ENCODE results near the gene DONSON. TPM values are rescaled to one million over a fixed set of nuclear protein-coding genes. Genes with fewer than 3 reads are reported as not detected.

The DONSON gene
- total RNA-seq, 4 donors from 2014 or later: 6.1 to 13.2 (median 11.9) TPM

GRCh38 chr21:33552093-33552998, 36.1 kb downstream of the DONSON start:
- TF ChIP-seq POLR2A (IDR thresholded peaks at IDR 0.05): no peak
- no peak for TF ChIP-seq CTCF (IDR thresholded peaks at IDR 0.05)
- intact Hi-C loops (cut with DNase I): no loop called here
- Histone ChIP-seq H3K27ac (no peak overlapping the region), H3K9me3 (no peaks in the 10 kb centered on the region), H3K4me1 (peaks cover 0 to 33% (median 8%) of the 10 kb centered on the region in 3 donors), H3K27me3 (no peaks in the 10 kb centered on the region), H3K36me3 (peaks cover 30 to 100% (median 55%) of the 10 kb centered on the region in 3 donors), H3K4me3 (no peak overlapping the region)
- 96 to 98% methylated on average over 16 to 24 of the region's 24 CpGs for WGBS, 2 donors
- DNase-seq: no peak

GRCh38 chr21:33551664-33552063, 36.8 kb downstream of the DONSON start:
- 100% methylated on average over 1 of the region's 2 CpGs; no CpG with 5 or more reads in 1 of the 2 donors for WGBS, 2 donors
- intact Hi-C loops (cut with DNase I): no loop called here
- Histone ChIP-seq H3K9me3 (no peaks in the 10 kb centered on the region), H3K4me3 (no peak overlapping the region), H3K27me3 (no peaks in the 10 kb centered on the region), H3K27ac (no peak overlapping the region), H3K36me3 (peaks cover 30 to 100% (median 59%) of the 10 kb centered on the region in 3 donors), H3K4me1 (peaks cover 0 to 37% (median 8%) of the 10 kb centered on the region in 3 donors)
- TF ChIP-seq POLR2A (IDR thresholded peaks at IDR 0.05) (no peak), CTCF (IDR thresholded peaks at IDR 0.05) (no peak)
- no peak for DNase-seq

GRCh38 chr21:33550772-33551660, 37.5 kb downstream of the DONSON start:
- peaks cover 0 to 37% (median 8%) of the 10 kb centered on the region in 3 donors for H3K4me1 ChIP-seq
- no peaks in the 10 kb centered on the region for H3K9me3 ChIP-seq
- WGBS, 2 donors: 91 to 100% methylated on average over 11 to 14 of the region's 23 CpGs
- peaks cover 30 to 99% (median 62%) of the 10 kb centered on the region in 3 donors for H3K36me3 ChIP-seq
- TF ChIP-seq CTCF (IDR thresholded peaks at IDR 0.05) (no peak), POLR2A (IDR thresholded peaks at IDR 0.05) (no peak)
- H3K27ac ChIP-seq: no peak overlapping the region
- no peak for DNase-seq
- H3K4me3 ChIP-seq: no peak overlapping the region
- intact Hi-C loops (cut with DNase I): no loop called here
- no peaks in the 10 kb centered on the region for H3K27me3 ChIP-seq

GRCh38 chr21:33549848-33550771, 38.4 kb downstream of the DONSON start:
- H3K4me1 ChIP-seq: peaks cover 0 to 37% (median 3%) of the 10 kb centered on the region in 3 donors
- H3K27me3 ChIP-seq: no peaks in the 10 kb centered on the region
- no peak overlapping the region for H3K27ac ChIP-seq
- no peak for DNase-seq
- peaks cover 30 to 90% (median 60%) of the 10 kb centered on the region in 3 donors for H3K36me3 ChIP-seq
- 95 to 100% methylated on average over 8 to 13 of the region's 19 CpGs for WGBS, 2 donors
- TF ChIP-seq CTCF (IDR thresholded peaks at IDR 0.05) (no peak), POLR2A (IDR thresholded peaks at IDR 0.05) (no peak)
- no peak overlapping the region for H3K4me3 ChIP-seq
- no peaks in the 10 kb centered on the region for H3K9me3 ChIP-seq
- intact Hi-C loops (cut with DNase I): no loop called here

All from esophagus squamous epithelium (tissue), 5 donors.